Peyer's patch (tissue), 4 donors: ENCODE data around the gene TMEM125.

Experiments
- POLR2A ChIP-seq, 2 donors: fragments of 450-650 bp; IDR thresholded peaks; one replicate each; pipeline ENCODE4 v1.5.1; 2017; ENCODE audit warnings: antibody characterized with exemption in 2 of 2, mild to moderate bottlenecking in 2 of 2, moderate library complexity in 2 of 2
- TF ChIP-seq, protein P1 (sequence below), 6 experiments: fragments of 450-650 bp in 4 of 6; fragments of 200-600 bp in 2 of 6; sonication (generic) in 1 of 6; IDR thresholded peaks; one replicate each; pipeline ENCODE4 v1.5.1; 2017 to 2019; ENCODE audit warnings: antibody characterized with exemption in 6 of 6, mild to moderate bottlenecking in 3 of 6, moderate library complexity in 1 of 6

DNA sequence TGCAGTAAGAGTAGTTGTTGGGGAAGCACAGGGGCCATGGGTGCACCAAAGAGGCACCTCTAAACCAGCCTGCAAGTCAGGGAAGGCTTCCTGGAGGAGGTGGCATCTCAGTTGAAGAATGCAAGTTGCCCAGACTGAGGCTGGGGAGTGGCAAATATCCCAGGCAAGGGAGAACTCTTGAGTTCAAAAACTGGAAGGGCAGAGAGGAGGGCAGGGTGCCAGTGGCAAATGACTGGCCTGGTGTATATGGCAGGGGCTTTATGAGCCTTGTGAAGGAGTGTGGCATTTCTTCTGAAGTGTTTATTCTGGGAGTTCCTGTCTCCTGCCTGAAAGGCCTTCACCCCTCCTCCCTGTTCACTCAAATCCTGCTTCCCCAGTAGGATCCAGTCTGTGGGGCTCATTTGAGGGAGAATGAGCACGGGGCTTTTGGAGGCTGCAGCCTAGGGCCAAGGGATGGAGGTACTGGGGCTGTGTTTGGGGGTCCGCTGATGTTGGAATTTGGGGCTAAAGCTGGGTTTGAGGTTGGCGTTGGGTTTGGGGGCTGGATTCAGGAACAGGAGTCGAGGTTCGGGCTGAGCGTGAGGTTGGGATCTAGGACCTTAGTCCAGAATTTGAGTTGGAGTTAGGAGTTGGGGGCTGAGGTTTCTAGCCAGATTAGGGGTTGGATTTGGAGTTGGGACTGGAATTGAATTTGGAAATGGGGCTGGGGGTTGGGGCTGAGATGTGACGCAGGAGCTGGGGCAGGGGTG lies at the start of gene TMEM125:
- no peak for TF ChIP-seq POLR2A (IDR thresholded peaks at IDR 0.05)
- TF ChIP-seq, protein P1, sequence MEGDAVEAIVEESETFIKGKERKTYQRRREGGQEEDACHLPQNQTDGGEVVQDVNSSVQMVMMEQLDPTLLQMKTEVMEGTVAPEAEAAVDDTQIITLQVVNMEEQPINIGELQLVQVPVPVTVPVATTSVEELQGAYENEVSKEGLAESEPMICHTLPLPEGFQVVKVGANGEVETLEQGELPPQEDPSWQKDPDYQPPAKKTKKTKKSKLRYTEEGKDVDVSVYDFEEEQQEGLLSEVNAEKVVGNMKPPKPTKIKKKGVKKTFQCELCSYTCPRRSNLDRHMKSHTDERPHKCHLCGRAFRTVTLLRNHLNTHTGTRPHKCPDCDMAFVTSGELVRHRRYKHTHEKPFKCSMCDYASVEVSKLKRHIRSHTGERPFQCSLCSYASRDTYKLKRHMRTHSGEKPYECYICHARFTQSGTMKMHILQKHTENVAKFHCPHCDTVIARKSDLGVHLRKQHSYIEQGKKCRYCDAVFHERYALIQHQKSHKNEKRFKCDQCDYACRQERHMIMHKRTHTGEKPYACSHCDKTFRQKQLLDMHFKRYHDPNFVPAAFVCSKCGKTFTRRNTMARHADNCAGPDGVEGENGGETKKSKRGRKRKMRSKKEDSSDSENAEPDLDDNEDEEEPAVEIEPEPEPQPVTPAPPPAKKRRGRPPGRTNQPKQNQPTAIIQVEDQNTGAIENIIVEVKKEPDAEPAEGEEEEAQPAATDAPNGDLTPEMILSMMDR (IDR thresholded peaks at IDR 0.05): no peak
